CD4-positive, CD25-positive, alpha-beta regulatory T cell (primary cell): ENCODE measurements around the gene TMC7. TPM values are rescaled to one million over a fixed set of nuclear protein-coding genes. Genes with fewer than 3 reads are reported as not detected.
"Not testable (repeated sequence)": the region's sequence is repeated elsewhere in the genome, so short reads cannot be mapped to it uniquely, and the experiment has no call there.

Experiments
- ATAC-seq, 2 donors: fragments of 150-1000 bp; cut with Tn5 transposase; one replicate each; pipeline ENCODE4 v1.10.0; 2021; ENCODE audit warnings: low read depth in 2 of 2, moderate number of reproducible peaks in 2 of 2, moderate library complexity in 1 of 2
- DNase-seq, 3 donors: peaks; one replicate each; pipeline versions ENCODE4 v3.0.0 to v3.0.0-alpha.2; 2012 to 2022; ENCODE audit warnings: mixed read lengths in 1 of 3
- H3K27ac ChIP-seq: one replicate; pipeline ENCODE4 v1.7.0; 2013; ENCODE audit warnings: mild to moderate bottlenecking, low read length; ENCODE audit not compliant: insufficient read depth, poor library complexity, severe bottlenecking
- H3K27me3 ChIP-seq: one replicate; pipeline ENCODE4 v1.7.0; 2013; ENCODE audit warnings: low read length; ENCODE audit not compliant: control insufficient read depth, insufficient read depth
- H3K36me3 ChIP-seq: one replicate; pipeline ENCODE4 v1.7.0; 2013; ENCODE audit warnings: mild to moderate bottlenecking, low read length, moderate library complexity; ENCODE audit not compliant: control insufficient read depth, insufficient read depth
- H3K4me1 ChIP-seq: 2 replicates; pipeline ENCODE4 v1.7.0; 2013; ENCODE audit warnings: mild to moderate bottlenecking, low read length; ENCODE audit not compliant: insufficient read depth, control insufficient read depth, poor library complexity, severe bottlenecking
- H3K4me3 ChIP-seq: one replicate; pipeline ENCODE4 v1.7.0; 2013; ENCODE audit warnings: low read depth, mild to moderate bottlenecking, low read length, moderate library complexity
- H3K9me3 ChIP-seq, 2 experiments: 1 replicate in 1 of 2; 2 replicates in 1 of 2; pipeline ENCODE4 v1.7.0; 2013; ENCODE audit warnings: low read length in 2 of 2, mild to moderate bottlenecking in 1 of 2, moderate library complexity in 1 of 2; ENCODE audit not compliant: control insufficient read depth in 2 of 2
- H3K27ac Mint-ChIP-seq, 3 donors: one replicate each; pipeline ENCODE4 v1.8.0; 2020 to 2022; ENCODE audit warnings: mild to moderate bottlenecking in 3 of 3, mixed read lengths in 3 of 3, moderate library complexity in 2 of 3
- H3K27me3 Mint-ChIP-seq: one replicate; pipeline ENCODE4 v1.8.0; 2022; ENCODE audit warnings: mild to moderate bottlenecking, mixed read lengths
- H3K36me3 Mint-ChIP-seq: one replicate; pipeline ENCODE4 v1.8.0; 2020; ENCODE audit warnings: mixed read lengths
- H3K4me1 Mint-ChIP-seq, 4 donors: one replicate each; pipeline ENCODE4 v1.8.0; 2020 to 2022; ENCODE audit warnings: mixed read lengths in 4 of 4, mild to moderate bottlenecking in 1 of 4
- H3K4me3 Mint-ChIP-seq, 4 donors: one replicate each; pipeline ENCODE4 v1.8.0; 2020 to 2022; ENCODE audit warnings: mild to moderate bottlenecking in 4 of 4, mixed read lengths in 4 of 4, moderate library complexity in 3 of 4
- H3K9me3 Mint-ChIP-seq, 7 donors: one replicate each; pipeline ENCODE4 v1.8.0; 2020 to 2022; ENCODE audit warnings: mixed read lengths in 7 of 7, mild to moderate bottlenecking in 3 of 7, moderate library complexity in 2 of 7
- polyA plus RNA-seq, 4 donors: library from polyadenylated mRNA; unstranded; fragments of 300-500 nt; fragmentation: Illumina TruSeq; gene quantifications; one replicate each; pipeline ENCODE4 v1.2.3, GENCODE V29; 2021
- total RNA-seq: library from RNA; stranded (reverse); gene quantifications from one replicate; pipeline ENCODE4 v1.2.3, GENCODE V29; 2022

TMC7 gene
- total and polyA plus RNA-seq, 5 donors from 2014 or later, result 0.10 TPM; not detected in 4

DNA sequence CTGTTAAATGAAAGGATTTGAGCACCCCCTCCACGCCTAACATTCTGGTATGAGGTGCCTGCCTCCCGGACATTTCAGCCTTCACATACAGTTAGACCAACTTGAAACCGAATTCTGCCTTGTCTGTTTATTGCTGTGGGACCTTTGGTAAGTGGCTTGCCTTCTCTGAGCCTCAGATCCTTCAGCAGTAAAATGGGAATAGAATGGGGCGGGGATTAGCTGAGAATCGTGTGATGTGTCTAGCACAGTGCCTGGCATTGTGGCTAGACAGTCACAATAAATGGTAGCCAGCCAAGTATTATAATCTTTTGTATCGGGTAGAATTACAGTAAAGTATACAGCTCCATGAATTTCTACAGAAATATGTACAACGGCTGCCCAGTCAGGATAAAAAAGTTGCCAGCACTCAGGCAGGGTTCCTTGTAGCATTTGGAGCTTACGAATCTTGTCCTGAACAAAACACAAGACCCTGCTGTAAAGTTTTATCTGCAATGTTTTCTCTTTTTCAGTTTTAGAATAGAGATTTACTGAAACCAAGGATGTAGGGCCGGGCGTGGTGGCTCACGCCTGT, 786 bp downstream of the TMC7 start:
- Mint-ChIP-seq H3K27ac (no peak overlapping the region), H3K27me3 (peaks cover 57% of the 10 kb centered on the region), H3K36me3 (no peaks in the 10 kb centered on the region), H3K9me3 (peaks cover 0 to 3% (median 0%) of the 10 kb centered on the region in 7 donors), H3K4me3 (no peak overlapping the region), H3K4me1 (peaks cover 0 to 6% (median 3%) of the 10 kb centered on the region in 4 donors)
- ATAC-seq, result no peak
- H3K9me3 ChIP-seq, result no peaks in the 10 kb centered on the region
- H3K4me1 ChIP-seq, result no peaks in the 10 kb centered on the region
- DNase-seq, result no peak
- no peak overlapping the region for H3K4me3 ChIP-seq
- no peak overlapping the region for H3K27ac ChIP-seq
- H3K27me3 ChIP-seq, result peaks cover 5% of the 10 kb centered on the region
- no peaks in the 10 kb centered on the region for H3K36me3 ChIP-seq

DNA sequence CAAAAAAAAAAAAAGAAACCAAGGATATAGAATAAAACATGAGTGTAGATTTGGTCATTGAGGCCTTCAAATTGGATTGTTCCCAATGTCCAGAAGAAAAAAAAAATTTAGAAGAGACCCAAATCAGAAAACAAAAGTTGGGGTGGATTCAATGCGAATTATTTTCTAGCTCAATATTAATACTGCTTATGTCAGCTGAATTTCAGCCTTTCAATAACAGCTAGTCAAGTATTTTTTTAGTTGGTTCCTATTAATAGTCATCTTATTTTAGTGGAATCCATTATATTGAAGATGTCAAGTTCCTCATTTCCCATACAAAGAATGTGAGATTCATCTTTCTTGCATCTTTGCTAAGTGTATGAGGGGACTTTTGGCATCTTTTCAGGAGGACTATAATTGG, 1.5 kb downstream of the TMC7 start:
- not testable (repeated sequence) for H3K4me3 Mint-ChIP-seq, H3K36me3 Mint-ChIP-seq, H3K4me1 Mint-ChIP-seq, H3K4me3 ChIP-seq, ATAC-seq, DNase-seq, H3K9me3 Mint-ChIP-seq, H3K27ac Mint-ChIP-seq, H3K4me1 ChIP-seq, H3K9me3 ChIP-seq, H3K27me3 ChIP-seq, H3K36me3 ChIP-seq, H3K27ac ChIP-seq
- H3K27me3 Mint-ChIP-seq, result peaks cover 49% of the 10 kb centered on the region

DNA sequence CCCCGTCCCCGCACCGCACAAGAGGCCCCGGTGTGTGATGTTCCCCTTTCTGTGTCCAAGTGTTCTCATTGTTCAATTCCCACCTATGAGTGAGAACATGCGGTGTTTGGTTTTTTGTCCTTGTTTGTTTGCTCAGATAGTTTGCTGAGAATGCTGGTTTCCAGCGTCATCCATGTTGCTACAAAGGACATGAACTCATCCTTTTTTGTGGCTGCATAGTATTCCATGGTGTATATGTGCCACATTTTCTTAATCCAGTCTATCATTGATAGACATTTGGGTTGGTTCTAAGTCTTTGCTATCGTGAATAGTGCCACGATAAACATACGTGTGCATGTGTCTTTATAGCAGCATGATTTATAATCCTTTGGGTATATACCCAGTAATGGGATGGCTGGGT, 8.0 kb downstream of the TMC7 start:
- H3K36me3 ChIP-seq, H3K4me3 Mint-ChIP-seq, H3K27me3 Mint-ChIP-seq, H3K4me3 ChIP-seq, H3K9me3 Mint-ChIP-seq, H3K4me1 ChIP-seq, H3K27me3 ChIP-seq, H3K36me3 Mint-ChIP-seq, ATAC-seq, DNase-seq, H3K27ac ChIP-seq, H3K4me1 Mint-ChIP-seq, H3K27ac Mint-ChIP-seq, H3K9me3 ChIP-seq: not testable (repeated sequence)

DNA sequence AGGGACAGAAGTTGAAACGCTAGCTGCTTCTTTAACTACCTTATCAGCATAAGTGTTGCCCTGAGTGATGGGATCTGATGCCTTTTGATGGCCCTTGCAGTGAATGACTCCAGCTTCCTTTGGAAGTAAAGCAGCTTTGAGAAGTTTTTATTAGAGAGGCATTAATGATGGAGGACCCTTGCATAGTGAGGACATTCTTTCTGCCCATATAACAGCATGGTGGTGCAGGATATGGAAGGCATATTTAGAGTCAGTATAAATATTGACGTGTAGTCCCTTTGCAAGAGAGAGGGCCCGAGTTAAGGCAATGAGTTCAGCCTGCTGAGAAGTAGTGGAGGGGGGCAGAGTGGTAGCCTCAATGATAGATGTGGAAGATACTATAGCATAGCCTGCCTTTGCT, 9.8 kb downstream of the TMC7 start:
- not testable (repeated sequence) for H3K4me1 ChIP-seq, H3K9me3 ChIP-seq, H3K9me3 Mint-ChIP-seq, H3K4me3 Mint-ChIP-seq, H3K36me3 ChIP-seq, H3K27me3 ChIP-seq, H3K4me1 Mint-ChIP-seq, DNase-seq, H3K36me3 Mint-ChIP-seq, H3K27ac ChIP-seq, H3K27me3 Mint-ChIP-seq, H3K4me3 ChIP-seq, ATAC-seq, H3K27ac Mint-ChIP-seq

DNA sequence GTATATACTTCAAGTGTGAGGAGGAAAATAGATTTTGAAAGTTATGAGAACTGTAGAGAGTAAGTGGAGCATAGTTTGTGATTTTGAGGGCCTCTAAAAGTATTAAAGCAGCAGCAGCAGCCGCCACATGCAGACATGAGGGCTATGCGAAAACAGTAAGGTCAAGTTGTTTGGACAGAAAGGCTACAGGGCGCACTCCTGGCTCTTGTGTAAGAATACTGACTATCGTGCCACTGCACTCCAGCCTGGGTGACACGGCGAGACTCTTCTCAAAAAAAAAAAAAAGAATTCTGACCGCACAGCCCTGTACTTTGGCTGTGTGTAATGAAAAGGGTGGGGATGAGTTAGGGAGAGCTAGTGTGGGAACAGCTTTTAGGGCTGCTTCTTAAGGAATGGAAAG, 10.4 kb downstream of the TMC7 start:
- H3K9me3 ChIP-seq, DNase-seq, ATAC-seq, H3K36me3 Mint-ChIP-seq, H3K4me1 ChIP-seq, H3K27ac Mint-ChIP-seq, H3K36me3 ChIP-seq, H3K4me3 Mint-ChIP-seq, H3K27me3 Mint-ChIP-seq, H3K9me3 Mint-ChIP-seq, H3K27me3 ChIP-seq, H3K4me1 Mint-ChIP-seq, H3K4me3 ChIP-seq, H3K27ac ChIP-seq: not testable (repeated sequence)

DNA sequence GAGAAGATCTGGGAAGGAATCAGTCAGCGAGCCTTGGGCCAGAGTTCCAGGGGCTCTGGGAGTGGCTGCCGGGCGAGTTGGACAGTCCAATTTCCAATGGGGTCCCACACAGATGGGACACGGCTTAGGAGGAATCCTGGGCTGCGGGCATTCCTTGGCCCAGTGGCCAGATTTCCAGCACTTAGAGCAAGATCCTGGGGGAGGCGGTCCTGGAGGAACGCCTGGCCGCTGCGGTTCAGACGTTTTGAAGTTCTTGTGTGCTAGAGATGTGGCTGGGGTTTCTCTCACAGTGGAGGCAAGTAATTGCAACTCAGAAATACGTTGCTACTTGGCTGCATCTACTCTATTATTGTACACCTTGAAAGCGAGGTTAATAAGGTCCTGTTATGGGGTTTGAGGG, 11.7 kb downstream of the TMC7 start:
- H3K9me3 Mint-ChIP-seq, H3K27me3 Mint-ChIP-seq, H3K4me3 ChIP-seq, H3K4me1 ChIP-seq, H3K27ac Mint-ChIP-seq, H3K36me3 Mint-ChIP-seq, H3K9me3 ChIP-seq, H3K36me3 ChIP-seq, H3K4me1 Mint-ChIP-seq, DNase-seq, ATAC-seq, H3K27ac ChIP-seq, H3K4me3 Mint-ChIP-seq, H3K27me3 ChIP-seq: not testable (repeated sequence)

DNA sequence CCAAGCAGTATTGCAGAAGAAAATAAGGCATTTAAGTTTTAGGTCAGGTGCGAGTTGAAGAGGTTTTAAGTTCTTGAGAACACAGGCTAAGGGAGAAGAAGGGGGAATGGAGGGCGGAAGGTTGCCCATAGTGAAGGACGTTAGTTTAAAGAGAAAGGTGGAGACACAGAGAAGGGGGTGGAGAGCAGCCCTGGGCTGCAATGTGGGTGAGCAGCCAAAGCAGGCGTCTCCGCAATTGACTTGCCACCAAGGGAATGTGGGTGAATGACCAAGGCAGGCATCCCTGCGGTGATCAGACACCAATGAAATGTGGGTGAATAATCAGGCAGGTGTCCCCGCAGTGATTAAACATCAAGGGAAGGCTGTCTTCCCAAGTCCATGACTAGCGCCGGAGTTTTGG, 12.8 kb downstream of the TMC7 start:
- ATAC-seq, H3K9me3 Mint-ChIP-seq, H3K27me3 ChIP-seq, H3K4me3 Mint-ChIP-seq, H3K4me1 ChIP-seq, H3K4me3 ChIP-seq, H3K9me3 ChIP-seq, H3K36me3 ChIP-seq, DNase-seq, H3K27ac Mint-ChIP-seq, H3K27ac ChIP-seq, H3K36me3 Mint-ChIP-seq, H3K4me1 Mint-ChIP-seq: not testable (repeated sequence)
- peaks cover 14% of the 10 kb centered on the region for H3K27me3 Mint-ChIP-seq

DNA sequence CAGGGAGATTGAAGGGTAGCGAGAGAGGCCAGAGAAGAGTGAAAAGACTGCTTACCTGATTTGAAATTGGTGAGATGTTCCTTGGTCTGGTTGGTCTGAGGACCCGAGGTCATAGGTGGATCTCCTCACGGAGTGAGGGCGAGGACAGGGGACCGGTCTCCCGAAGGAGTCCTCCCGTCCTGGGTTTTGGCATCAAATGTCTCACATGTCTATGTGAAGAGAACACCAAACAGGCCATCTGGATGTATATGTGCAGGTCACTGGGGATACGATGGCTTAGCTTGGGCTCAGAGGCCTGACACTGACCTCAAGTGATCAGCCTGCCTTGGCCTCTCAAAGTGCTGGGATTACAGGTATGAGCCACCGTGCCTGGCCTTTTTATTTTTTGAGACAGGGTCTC, 13.3 kb downstream of the TMC7 start:
- not testable (repeated sequence) for H3K4me3 ChIP-seq, H3K27me3 ChIP-seq, H3K27ac Mint-ChIP-seq, DNase-seq, ATAC-seq, H3K36me3 ChIP-seq, H3K27ac ChIP-seq, H3K4me3 Mint-ChIP-seq, H3K9me3 Mint-ChIP-seq, H3K4me1 Mint-ChIP-seq, H3K36me3 Mint-ChIP-seq, H3K9me3 ChIP-seq, H3K4me1 ChIP-seq
- H3K27me3 Mint-ChIP-seq, result peaks cover 14% of the 10 kb centered on the region
